NCI-H2107 (cell line): ENCODE data around the gene ATF7IP.
A peak's percentile ranks its signal among the peaks of the same experiment; 100 is the strongest.

Experiments used
- DNase-seq: peaks from one replicate; lab custom pipeline; 2025; lab: John Stamatoyannopoulos, UW

The ATF7IP gene

DNA sequence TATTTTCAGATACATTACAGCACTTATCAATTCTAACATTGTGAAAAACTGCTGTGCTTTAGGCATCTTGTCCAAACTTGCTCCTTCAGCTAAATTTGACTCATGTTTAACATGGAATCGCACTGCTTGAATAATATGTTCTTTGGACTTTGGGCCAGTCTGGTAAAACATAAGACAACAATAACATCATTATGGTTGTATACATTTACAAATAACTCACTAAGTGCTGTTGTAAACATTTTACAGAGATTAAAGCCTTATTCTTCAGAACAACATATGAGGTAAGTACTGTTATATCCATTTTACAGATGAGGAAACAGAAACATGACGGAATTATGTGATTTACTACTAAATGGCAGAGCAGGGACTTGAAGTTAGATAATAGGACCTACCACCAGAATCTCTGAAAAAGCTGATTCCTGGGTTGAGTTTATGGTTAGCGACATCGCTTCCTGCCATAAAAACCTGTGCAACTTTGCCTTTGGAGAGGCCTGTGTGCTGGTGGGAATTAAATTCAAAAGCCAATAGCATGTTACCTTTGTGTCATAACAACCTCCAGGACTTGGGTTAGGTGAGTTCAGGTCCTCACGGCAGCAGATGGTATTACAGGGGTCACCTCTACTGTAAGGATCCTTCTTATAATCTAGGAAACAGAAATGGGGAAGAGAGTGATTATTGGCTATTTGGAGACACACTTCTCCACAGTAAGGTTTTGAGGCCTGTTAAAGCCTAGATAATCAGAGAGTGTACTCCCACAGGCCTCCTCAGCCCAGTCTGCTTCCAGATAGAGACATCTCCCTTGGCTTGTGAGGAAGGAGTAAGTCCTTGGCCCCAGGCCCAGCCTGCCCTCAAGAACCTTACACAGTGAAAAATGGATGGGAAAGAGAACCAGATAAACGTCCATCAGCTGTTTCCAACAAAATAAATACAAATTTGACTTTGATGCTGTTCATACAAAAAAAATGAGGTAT is 140.4 kb downstream of the ATF7IP start:
- no peak for DNase-seq

- no peak for DNase-seq
Measured at GRCh38 chr12:14510574-14510973, 145.1 kb downstream of the ATF7IP start.

DNA sequence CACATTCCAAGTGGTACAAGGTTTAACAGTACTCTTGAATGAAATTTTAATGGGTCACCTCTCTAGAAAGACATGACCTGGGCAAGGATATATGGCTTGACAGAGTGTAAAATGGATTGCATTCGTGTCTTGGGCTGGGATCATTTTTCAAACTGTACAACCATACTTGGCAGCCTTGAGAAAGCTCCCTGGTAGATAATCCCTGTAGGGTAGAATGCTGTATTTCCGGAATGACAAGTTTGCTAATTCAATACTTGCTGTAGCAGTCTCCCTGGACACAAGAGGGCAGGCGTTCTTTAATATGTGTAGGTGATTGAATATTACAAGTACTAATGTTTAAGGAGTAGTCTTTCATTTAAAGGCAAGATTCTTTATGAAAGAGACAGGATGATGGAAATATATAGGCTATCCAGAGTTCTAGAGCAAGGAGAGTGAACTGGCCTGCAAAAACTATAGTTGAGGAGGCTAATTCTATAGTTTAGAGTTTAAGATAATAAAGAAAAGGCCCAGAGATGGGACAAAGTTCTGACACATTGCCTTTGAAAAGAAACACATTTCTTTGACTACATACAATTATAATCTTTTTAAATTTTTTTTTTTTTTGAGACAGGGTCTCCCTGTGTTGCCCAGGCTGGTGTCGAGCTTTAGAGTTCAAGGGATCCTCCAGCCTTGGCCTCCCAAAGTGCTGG is 148.8 kb downstream of the ATF7IP start:
- peak; percentile 18 for DNase-seq

- no peak for DNase-seq
Measured at GRCh38 chr12:14514946-14515345, 149.5 kb downstream of the ATF7IP start.

GRCh38 chr12:14521822-14522221 is 156.3 kb downstream of the ATF7IP start:
- no peak for DNase-seq

DNA sequence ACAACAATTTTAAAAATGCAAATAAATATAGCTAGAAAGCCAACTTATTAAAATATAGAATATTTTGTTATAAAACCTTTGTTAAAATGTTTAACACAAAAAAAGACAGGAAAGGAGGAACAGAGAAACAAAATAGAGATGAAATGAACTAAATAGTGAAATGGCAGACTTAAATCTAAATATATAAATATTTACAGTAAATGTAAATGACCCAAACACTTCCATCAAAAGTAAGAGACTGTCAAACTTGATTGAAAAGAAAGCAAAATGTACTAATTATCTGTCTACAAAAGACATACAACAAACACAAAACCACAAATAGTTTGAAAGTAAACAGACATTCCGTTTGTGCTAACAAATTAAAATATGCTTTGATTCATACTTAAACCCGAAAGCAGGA is 160.5 kb downstream of the ATF7IP start:
- no peak for DNase-seq

DNA sequence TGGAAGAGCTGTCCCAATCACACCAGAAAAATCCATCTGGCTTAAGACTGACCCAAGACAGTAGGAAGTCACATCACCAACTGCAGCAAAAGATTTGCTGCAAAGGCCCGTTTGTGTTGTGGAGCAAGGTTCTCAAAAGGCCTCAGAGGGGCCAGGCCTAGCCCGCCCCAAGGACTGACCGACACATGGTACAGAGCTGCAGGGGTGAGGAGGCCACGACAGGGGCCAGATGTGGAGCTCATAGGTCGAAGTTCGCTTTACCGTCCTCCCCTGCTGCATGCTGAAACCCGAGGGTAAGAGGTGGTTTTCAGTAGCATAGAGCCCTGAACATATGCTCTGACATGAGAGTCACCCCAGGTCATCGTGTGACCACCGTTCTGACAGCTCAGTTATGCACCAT is 166.7 kb downstream of the ATF7IP start:
- no peak for DNase-seq

DNA sequence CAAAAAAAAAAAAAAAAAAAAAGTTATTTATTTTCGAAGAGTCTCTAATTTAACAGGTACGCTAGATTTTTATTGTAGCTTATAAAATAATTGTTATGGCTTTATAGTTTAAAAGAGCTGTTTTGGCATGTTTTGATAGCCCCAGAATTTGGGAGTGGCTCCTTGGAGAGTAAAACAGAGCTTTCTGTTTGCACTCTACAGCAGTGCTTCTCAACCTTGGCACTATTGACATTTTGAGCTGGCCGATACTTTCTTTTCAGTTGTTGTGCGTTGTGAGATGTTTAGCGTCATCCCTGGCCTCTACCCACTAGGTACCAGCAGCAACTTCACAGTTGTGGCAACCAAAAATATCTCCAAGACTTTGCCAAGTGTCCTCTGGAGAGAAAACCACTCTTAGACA is 171.6 kb downstream of the ATF7IP start:
- DNase-seq = no peak

- no peak for DNase-seq
Measured at GRCh38 chr12:14540801-14541462, 175.4 kb downstream of the ATF7IP start.

- DNase-seq = no peak
Measured at GRCh38 chr12:14545144-14546124, 180.0 kb downstream of the ATF7IP start.

- DNase-seq = no peak
Measured at GRCh38 chr12:14547571-14547970, 182.1 kb downstream of the ATF7IP start.

GRCh38 chr12:14548609-14549008 is 183.1 kb downstream of the ATF7IP start:
- DNase-seq = no peak
